ENCODE measurements around the gene YTHDC1. TPM values are rescaled to one million over a fixed set of nuclear protein-coding genes. Genes with fewer than 3 reads are reported as not detected.

The YTHDC1 gene
- total and polyA plus RNA-seq, 2 of the 8 experiments (the other 6 are each of a cell fraction or from before 2014, with no cell fraction given): 25.7 to 89.5 TPM

DNA sequence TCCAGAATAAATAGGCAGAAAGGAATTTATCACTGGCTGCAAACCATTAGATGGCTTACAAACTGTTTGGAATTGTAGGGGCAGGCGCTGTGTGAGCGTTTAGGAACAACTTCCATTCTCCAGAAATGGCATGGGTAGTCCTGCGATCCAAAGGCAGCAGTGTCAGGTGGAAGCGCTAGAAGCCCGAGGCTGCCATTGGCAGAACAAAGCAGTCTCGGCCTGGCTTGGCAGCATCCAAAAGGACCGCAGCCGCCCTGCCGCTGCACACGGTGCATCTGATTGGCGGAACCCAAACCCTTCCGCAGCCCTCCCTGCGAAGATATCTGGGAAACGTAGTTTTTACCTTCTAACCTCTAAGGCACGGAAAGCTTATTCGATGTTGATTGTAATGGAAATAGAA is 23.6 kb upstream of the YTHDC1 start (continued):
- TF ChIP-seq CREB1 (IDR thresholded peaks at IDR 0.05) (peak; percentile 61; the same call in 1 of the 2 replicates), JUND (IDR thresholded peaks at IDR 0.05; ENCODE audit: low read length) (no peak), EZH2 (IDR thresholded peaks at IDR 0.05; ENCODE audit: low read depth, low read length, severe bottlenecking) (no peak), KDM4A (IDR thresholded peaks at IDR 0.05; ENCODE audit: low read depth, low read length, severe bottlenecking) (no peak), GTF2F1 (IDR thresholded peaks at IDR 0.05; ENCODE audit: borderline replicate concordance, low read depth, low read length) (no peak), SP2 (IDR thresholded peaks at IDR 0.05; ENCODE audit: low read length) (no peak), ASH2L (IDR thresholded peaks at IDR 0.05; ENCODE audit: low read length) (peak; percentile 55), JUN (IDR thresholded peaks at IDR 0.05; ENCODE audit: low read depth, low read length) (no peak), KDM5A (IDR thresholded peaks at IDR 0.05; ENCODE audit: low read length) (no peak), SP1 (IDR thresholded peaks at IDR 0.05; ENCODE audit: low read depth, low read length) (0 out of 2 replicates have a peak, but pooled peaks have one; percentile 23), NRF1 (IDR thresholded peaks at IDR 0.05; ENCODE audit: low read depth, low read length) (no peak), EP300 (IDR thresholded peaks at IDR 0.05; ENCODE audit: borderline replicate concordance in 1 of 2, low read depth in 2 of 2, low read length in 2 of 2) (no peak), RAD21 (IDR thresholded peaks at IDR 0.05 in 1 of 2, conservative IDR thresholded peaks at IDR 0.05 in 1 of 2; ENCODE audit: low read depth in 2 of 2, low read length in 2 of 2) (no peak), TBP (IDR thresholded peaks at IDR 0.05; ENCODE audit: low read depth, low read length) (peak; percentile 43; the same call in 1 of the 2 replicates), KDM1A (IDR thresholded peaks at IDR 0.05; ENCODE audit: borderline replicate concordance, low read length) (no peak), CHD2 (IDR thresholded peaks at IDR 0.05; ENCODE audit: low read length) (peak; percentile 76), TAF1 (IDR thresholded peaks at IDR 0.05; ENCODE audit: low read depth, low read length) (peak; percentile 56; the same call in 1 of the 2 replicates), TCF12 (IDR thresholded peaks at IDR 0.05; ENCODE audit: low read depth, low read length) (no peak), YY1 (IDR thresholded peaks at IDR 0.05; ENCODE audit: low read depth, low read length) (peak; percentile 84)
- TF ChIP-seq, protein P1, sequence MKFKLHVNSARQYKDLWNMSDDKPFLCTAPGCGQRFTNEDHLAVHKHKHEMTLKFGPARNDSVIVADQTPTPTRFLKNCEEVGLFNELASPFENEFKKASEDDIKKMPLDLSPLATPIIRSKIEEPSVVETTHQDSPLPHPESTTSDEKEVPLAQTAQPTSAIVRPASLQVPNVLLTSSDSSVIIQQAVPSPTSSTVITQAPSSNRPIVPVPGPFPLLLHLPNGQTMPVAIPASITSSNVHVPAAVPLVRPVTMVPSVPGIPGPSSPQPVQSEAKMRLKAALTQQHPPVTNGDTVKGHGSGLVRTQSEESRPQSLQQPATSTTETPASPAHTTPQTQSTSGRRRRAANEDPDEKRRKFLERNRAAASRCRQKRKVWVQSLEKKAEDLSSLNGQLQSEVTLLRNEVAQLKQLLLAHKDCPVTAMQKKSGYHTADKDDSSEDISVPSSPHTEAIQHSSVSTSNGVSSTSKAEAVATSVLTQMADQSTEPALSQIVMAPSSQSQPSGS (IDR thresholded peaks at IDR 0.05; ENCODE audit: low read length): no peak
- TF ChIP-seq, protein P2, sequence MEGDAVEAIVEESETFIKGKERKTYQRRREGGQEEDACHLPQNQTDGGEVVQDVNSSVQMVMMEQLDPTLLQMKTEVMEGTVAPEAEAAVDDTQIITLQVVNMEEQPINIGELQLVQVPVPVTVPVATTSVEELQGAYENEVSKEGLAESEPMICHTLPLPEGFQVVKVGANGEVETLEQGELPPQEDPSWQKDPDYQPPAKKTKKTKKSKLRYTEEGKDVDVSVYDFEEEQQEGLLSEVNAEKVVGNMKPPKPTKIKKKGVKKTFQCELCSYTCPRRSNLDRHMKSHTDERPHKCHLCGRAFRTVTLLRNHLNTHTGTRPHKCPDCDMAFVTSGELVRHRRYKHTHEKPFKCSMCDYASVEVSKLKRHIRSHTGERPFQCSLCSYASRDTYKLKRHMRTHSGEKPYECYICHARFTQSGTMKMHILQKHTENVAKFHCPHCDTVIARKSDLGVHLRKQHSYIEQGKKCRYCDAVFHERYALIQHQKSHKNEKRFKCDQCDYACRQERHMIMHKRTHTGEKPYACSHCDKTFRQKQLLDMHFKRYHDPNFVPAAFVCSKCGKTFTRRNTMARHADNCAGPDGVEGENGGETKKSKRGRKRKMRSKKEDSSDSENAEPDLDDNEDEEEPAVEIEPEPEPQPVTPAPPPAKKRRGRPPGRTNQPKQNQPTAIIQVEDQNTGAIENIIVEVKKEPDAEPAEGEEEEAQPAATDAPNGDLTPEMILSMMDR (IDR thresholded peaks at IDR 0.05; ENCODE audit: control extremely low read depth in 1 of 3, insufficient read depth in 1 of 3, low read depth in 1 of 3, low read length in 3 of 3): no peak
- TF ChIP-seq, protein P3, sequence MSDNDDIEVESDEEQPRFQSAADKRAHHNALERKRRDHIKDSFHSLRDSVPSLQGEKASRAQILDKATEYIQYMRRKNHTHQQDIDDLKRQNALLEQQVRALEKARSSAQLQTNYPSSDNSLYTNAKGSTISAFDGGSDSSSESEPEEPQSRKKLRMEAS (IDR thresholded peaks at IDR 0.05): peak; percentile 34; the same call in 1 of the 2 replicates

All from H1 (cell line).